ENCODE results near the gene CRACR2B.

The CRACR2B gene

DNA sequence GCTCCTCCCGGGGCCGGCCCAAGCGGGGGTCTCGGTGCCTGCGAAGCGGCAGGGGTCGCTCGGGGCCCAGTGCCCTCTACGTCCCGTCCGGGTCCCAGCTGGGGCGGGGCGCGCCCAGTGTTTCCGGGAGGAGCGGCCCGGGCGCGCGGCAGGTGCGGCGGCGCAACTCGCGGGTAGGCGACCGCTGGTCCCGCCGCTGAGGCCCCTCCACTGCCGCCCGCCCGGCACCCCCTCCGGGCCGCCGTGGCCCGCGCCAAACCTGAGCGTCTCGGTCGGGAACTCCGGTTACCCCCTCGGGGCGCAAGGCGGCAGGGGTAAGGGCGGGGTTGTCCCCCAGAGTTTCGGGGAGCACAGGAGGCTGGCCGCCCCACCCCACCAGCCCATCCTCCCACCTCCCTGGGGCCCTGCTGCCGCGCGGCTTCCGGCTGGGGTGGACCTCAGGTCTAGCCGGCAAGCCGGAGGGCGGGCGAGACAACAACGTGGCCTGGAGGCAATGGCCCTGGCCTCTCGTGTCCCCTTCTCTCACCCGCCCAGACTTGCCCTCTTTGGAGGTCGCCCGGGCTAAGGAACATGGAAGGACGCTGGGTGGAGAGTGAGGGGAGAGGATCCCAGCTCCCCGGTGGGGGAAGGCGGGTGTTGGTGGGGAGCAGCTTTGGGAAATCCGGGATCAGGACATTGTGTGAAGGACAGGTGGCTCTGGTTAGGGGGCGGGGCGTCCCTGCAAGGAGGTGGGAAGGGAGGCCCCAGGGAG is 398 bp upstream of the CRACR2B start:
- no peak for DNase-seq (ENCODE audit: low spot score)

DNA sequence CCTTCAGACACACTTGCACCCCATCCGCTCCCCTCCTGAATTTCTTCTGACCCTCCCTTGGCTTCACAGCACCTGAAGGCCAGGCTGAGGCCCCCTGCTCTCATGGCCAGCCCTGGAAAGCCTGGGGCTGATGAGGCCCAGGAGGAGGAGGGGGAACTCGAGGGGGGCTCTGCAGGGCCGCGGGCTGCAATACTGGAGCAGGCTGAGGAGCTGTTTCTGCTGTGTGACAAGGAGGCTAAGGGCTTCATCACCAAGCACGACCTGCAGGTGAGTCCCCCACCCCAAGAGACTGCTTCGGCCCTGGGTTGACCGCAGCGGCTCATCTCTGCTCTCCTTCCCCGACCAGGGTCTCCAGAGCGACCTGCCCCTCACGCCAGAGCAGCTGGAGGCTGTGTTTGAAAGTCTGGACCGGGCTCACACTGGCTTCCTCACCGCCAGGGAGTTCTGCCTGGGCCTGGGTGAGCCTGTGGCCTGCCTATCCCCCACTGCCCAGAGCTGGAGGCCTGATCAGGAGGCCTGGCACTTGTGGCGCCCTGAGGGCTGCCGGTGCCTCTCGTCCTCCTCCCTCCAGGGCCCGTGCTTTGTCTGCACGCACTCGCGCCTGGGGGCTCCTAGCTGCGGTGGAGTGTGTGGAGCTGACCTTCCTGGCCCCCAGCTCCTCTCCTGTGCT is 922 bp downstream of the CRACR2B start:
- no peak for DNase-seq (ENCODE audit: low spot score)

DNA sequence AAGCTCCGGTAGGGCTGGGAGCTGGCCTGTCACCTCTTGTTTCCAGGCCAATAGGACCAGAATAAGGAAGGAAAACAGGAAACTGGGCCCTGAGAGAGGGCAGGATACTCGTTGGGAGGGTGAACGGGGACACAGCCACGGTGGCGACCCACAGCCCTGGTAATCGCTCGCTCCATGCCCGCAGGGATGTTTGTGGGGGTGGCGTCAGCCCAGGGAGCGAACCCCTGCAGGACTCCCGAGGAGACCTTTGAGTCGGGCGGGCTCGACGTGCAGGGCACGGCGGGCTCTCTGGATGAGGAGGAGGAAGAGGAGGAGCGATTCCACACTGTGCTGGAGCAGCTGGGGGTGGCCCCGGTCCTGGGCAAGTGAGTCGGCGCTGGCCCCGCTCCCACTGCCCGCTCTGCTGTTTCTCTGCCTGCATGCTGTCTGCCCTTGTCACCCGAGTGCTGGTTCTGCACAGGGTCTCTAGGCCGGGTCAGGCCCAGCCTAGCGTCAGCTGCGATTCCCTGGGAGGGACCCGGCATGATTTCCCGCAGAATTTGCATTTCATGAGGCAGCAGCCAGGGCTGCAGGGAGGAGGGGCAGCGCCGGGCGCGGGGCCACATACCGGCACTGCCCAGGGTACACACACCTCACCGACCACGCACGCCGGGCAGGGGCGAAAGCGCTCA is 1.6 kb downstream of the CRACR2B start:
- no peak for DNase-seq (ENCODE audit: low spot score)

DNA sequence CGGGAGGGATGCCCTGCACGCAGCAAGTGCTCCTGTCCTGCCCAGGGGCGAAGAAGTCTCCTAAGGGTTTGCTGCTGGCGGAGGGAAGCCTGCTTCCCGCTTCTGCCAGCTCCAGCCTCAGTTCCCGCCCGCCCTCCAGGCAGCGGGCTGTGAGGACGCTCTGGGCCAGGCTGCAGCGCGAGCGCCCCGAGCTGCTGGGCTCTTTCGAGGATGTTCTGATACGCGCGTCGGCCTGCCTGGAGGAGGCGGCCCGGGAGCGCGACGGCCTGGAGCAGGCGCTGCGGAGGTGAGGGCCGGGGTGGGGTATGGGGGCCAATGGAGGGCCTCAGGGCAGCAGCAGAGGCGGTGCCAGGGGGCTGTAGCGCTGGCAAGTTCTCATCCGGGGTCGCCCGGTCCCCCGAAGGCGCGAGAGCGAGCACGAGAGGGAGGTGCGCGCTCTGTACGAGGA is 2.2 kb downstream of the CRACR2B start:
- no peak for DNase-seq (ENCODE audit: low spot score)

DNA sequence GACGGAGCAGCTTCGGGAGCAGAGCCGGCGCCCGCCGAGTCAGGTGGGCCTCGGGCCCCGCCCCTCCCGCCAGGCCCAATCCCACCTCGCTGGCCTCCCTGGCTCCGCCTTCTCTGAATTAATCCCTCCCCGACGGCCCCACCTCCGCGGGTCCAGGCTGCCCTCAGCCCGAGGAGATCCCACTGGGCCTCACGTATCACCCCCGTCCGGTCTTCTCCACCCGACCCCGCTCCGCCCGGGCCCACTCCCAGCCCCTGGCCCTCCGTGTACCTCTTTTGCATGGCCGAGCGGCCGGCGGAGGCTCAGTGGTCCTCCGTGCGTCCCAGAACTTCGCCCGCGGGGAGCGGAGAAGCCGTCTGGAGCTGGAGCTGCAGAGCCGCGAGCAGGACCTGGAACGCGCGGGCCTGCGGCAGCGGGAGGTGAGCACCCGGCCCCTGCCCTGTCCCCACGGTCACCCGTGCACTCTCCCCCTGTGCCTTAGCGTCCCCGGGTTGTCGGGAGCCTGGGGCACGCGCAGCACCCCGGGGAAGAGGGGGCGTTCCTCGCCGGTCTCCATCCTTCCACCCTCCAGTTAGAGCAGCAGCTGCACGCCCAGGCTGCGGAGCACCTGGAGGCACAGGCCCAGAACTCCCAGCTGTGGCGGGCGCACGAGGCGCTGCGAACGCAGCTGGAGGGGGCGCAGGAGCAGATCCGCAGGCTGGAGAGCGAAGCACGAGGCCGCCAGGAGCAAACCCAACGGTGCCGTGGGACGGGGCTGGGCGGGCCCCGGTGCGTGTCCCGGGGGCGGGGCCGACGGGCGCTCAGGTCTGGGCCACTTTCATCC is 2.8 kb downstream of the CRACR2B start:
- DNase-seq (ENCODE audit: low spot score), result no peak

DNA sequence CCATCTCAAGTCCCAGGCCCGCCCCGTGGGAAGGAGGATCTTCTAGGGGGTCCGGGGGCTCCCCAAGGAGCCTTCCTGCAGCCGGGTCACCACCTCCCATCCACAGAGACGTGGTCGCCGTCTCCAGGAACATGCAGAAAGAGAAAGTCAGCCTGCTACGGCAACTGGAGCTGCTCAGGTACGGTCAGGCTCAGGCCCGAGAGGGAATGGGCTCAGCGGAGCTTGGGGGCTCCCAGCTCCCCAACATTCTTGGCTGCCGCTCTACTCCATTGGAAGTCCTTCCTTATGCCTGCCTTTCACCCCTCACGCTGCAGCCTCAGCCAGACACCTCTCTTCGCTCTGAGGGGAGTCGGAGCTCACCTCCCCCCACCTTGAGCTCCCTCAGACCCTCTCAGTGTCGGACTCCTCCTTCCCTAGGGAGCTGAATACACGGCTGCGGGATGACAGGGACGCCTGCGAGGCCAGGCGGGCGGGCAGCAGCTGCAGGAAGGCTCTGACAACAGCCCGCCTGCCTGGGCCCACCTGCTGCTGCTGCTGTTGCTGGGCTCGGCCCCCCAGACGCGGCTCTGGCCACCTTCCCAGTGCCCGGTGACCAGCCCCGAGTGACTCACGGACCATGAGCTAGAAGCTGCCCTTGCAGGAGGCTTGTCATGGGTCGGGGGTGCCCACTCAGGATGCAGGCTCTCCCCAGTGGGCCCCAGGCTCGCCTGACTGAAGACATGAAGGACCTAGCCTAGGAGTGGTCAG is 3.6 kb downstream of the CRACR2B start:
- no peak for DNase-seq (ENCODE audit: low spot score)

DNA sequence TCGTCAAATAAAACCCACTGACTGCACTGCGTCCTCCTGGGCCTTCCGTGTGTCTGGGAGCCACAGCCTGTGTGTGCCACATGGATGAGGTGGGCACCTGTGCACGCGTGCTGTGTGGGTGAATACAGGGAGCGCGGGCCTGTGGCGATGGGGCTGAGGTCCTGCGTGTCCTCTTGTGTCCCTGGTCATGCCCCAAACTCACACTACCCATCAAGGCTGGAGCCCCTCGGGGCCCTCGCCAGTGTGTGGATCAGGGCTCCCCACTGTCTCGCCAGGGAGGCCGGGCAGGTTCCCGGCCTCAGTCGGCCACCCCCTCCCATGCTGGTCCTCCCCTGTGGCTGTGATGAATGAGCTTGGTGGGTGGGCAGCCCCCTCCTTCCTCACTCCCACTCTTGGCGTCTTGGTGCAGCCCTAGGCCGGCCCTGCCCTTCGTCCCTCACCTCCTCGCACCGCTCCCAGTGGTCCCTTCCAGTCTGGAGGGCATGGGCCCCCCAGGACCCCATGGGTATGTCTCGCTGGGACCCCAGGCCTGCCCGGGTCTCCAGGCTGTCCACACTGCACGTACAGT is 4.3 kb downstream of the CRACR2B start:
- DNase-seq (ENCODE audit: low spot score), result no peak

DNA sequence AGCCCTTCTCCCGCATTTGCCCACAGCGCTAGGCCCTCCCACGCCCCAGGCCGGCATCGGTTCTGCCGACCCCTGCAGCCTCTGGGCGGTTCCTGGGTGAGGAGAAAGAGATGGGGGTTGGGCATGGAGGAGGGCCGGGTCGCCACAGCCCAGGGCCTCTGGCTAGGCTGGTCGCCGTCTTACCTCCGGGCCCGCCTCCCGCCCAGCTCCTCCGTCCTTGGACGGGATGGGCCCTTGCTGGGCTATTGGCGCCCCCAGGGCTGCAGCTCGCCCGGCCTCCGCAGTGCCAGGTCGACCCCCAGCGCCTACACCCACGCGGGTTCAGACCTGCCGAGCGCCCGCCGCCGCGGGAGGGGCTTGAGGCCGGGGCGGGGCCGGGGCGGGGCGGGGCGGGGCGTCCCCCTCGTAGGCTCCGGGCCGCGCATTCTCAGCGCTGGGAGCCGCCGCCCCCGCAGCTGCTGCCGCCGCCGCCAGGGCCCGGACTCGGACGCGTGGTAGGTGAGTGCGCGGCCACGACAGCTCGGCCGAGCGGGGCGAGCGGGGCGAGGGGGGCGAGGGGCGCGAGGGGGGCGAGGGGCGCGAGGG is 4.9 kb downstream of the CRACR2B start, which contains the start of gene CD151:
TSS of gene CD151 (plus strand) at position 424 of the 585 bp plus-strand sequence. CDS start 3,118 bp downstream, outside the sequence.
- DNase-seq (ENCODE audit: low spot score), result no peak

DNA sequence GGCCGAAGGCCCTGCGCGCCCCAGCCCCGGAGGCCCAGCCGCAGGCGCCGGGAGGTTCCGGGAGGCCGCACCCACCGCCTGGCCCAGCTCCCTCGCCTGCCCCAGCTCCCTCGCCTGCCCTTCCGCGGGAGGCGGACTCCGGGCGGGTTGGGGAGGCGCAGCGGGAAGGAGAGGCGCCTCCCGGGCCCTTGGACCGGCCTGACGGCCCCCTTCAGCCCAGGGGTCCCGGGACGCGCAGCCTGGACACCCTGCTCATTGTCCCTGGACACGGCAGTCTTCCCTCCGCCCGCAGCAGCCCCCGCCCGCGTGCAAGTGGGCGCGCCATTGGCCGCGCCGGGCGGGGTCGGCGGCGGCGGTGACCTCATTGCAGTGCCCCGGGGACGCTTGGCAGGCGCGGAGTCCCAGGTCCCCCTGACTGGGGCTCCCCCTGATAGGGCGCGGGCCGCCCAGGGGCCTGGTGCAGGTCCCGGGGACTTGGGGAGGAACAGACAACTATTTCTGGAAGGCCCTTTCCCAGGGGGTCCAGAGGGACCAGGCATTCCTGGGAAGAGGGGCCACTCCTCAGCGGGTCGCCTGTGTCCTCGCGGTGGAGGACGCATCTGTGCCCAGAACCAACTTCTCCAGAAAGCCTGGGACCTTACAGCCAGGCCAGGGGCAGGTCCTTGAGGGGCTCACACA is 5.5 kb downstream of the CRACR2B start:
- no peak for DNase-seq (ENCODE audit: low spot score)

DNA sequence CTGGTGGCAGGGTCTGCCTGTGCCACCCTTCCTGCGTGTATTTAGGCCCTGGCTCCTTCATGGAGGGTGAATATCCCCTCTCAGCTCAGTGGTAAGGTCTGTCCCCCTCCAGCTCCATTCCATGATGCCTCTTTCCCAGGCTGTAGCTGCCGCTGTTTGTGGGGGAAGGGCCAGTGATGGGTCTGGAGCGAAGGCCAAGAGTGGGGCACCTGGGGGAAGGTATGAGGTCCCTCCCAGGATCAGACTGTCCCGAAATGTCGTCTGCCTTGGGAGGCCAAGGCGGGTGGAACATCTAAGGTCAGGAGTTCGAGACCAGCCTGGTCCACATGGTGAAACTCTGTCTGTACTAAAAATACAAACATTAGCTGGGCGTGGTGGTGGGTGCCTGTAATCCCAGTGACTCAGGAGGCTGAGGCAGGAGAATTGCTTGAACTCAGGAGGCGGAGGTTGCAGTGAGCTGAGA is 6.2 kb downstream of the CRACR2B start:
- no peak for DNase-seq (ENCODE audit: low spot score)

DNA sequence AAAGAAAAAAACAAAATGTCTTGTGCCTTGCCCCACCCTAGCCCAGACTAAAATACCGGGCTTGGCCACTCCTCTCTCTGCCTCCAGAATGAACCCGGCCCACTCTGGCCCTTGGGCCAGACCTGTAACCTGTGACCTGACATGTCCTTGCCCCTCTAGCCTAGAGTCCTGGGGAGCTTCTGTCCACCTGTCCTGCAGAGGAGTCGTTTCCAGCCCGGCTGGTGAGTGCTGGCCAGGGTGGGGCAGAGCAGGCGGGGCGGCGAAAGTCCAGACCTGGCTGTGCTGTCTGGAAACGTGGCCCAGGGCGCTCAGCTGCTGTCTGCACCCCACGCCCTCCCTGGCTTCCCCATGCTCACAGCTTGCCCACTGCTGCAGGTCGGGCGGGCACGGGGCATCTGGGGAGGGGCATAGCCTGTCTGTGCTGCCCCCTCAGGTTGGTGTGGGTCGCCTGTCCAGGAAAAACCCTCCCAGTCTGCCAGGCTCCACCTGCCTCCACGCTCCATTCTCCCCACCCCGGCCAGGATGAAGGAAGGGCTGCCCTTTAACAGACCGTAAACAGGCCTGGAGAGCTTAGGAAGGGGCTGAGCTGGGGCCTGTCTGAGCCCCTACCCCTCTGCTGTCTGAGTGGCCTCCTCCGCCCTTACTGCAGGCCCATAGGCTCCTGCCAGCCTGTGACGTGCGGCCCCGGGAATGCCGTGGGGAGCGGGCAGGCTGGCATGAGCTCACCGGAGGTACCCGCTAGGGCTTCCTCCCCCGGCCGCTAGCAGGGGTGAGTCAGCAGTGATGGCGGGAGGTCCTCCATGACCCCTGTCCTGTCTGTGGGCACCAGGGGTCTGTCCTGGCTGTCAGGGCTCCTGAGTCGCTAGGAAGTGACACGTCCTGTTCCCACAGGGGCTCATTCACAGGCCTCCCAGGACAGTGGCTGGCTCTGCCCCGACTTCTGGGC is 6.9 kb downstream of the CRACR2B start:
- no peak for DNase-seq (ENCODE audit: low spot score)

DNA sequence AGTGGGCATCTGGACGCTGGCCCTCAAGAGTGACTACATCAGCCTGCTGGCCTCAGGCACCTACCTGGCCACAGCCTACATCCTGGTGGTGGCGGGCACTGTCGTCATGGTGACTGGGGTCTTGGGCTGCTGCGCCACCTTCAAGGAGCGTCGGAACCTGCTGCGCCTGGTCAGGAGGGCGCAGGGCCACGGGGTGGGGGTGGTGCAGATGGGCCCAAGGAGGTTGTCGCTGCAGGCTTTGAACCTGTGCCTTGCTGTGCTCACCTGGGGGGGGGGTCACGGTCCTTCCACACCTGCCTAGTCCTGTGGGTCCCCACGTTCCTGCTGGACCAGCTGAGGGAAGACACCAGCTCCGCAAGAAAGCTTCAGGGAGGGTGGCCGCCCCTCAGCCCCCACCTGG is 8.6 kb downstream of the CRACR2B start:
- no peak for DNase-seq (ENCODE audit: low spot score)

DNA sequence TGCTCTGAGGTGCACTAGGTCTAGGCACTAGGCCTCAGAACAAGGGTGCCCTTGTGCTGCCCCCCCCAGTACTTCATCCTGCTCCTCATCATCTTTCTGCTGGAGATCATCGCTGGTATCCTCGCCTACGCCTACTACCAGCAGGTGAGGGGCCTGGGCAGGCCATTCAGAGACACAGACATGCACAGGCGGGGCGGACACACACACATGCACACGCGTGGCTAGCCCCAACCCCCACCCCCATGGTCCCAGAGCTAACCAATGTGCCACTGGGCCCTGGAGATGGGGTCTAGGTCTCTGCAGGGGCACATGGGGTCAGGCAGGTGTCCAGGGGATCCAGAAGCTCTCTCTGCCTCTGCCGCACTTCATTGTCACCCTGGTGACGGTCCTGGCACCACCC is 9.0 kb downstream of the CRACR2B start:
- no peak for DNase-seq (ENCODE audit: low spot score)

DNA sequence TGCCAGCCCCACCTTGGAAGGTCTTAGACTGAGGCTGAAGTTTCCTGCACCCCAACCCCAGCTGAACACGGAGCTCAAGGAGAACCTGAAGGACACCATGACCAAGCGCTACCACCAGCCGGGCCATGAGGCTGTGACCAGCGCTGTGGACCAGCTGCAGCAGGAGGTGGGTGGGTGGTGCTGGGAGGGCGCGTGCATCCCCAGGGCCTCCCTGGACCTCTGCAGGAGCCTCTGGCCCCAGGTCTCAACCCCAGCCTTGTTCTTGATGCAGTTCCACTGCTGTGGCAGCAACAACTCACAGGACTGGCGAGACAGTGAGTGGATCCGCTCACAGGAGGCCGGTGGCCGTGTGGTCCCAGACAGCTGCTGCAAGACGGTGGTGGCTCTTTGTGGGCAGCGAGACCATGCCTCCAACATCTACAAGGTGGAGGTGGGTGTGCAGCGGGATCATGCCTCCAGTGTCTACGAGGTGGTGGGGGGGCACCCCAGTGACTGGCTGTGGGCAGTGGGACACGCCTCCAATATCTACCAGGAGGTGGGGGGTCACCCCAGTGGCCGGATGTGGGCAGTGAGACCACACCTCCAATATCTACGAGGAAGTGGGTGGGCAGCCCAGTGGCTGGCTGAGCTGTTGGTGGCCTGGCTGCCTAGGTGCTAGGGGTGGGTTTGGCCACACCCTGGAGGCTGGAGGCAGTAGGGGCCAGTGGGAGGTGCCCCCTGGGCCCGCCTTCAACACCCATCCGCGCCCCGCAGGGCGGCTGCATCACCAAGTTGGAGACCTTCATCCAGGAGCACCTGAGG is 9.7 kb downstream of the CRACR2B start:
- DNase-seq (ENCODE audit: low spot score), result no peak

DNA sequence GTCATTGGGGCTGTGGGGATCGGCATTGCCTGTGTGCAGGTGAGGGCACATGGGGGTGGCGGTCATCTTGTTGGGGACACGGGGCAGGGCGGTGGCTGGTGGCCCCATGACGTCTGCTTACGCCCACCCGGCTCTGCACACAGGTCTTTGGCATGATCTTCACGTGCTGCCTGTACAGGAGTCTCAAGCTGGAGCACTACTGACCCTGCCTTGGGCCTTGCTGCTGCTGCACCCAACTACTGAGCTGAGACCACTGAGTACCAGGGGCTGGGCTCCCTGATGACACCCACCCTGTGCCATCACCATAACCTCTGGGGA is 10.2 kb downstream of the CRACR2B start:
- no peak for DNase-seq (ENCODE audit: low spot score)

DNA sequence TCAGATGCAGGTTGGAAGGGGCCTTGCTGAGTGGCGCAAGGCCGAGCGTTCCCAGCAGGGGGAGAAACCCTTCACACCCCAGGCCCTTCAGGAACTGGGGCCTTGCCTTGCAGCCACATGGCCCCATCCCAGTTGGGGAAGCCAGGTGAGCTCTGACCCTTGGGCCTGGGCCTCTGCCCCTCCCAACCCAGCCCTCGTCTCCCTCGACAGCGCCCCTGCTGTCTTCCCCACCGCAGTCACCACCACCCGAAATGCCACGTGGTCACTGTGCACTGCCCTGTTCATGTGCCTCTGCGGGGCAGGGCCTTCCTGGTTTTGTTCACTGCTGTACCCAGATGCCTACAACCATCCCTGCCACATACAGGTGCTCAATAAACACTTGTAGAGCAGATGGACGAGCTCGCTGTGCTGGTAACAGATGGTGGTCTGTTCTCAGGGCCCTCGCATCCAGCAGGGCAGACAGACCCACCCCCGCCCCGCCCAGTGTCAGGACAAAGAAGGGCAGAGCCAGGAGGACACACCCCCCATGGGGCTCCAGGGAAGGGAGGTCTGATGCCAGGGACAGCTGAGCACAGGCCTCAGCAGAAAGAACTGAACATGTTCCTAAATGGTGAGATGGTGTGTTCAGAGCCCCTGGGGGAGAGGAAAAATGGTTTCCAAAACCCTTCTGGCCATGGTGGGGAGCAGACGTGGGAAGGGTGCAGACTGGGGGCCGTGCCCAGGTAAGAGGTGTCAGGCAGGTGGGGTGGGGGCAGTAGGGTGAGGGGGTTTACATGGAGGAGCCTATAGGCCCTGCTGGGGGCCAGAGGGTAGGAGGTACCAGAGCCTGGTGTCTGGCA is 10.9 kb downstream of the CRACR2B start:
- DNase-seq (ENCODE audit: low spot score), result no peak

DNA sequence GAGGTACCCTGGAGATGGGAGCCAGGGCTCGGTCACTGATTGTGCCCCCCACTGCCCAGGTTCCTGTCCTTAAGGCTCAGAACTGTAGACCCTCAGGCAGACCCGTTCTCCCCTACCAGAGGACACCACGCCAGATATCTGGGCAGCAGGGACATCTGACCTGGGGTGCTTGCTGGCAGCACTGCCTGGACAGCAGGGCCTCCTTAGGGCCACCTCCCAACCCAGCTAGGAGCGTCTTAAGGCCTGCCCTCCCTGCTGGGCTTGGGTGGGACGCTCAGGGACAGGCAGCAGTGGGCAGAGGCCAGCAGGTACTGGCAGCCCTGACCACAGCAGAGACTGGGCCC is 11.5 kb downstream of the CRACR2B start:
- no peak for DNase-seq (ENCODE audit: low spot score)

Measured in pons (tissue), 1 donor.